ENCODE data around the gene ZCRB1. TPM values are rescaled to one million over a fixed set of nuclear protein-coding genes. Genes with fewer than 3 reads are reported as not detected.

Gene ZCRB1
- total and polyA plus RNA-seq, 2 experiments from 2014 or later: 18.1 to 256 TPM

- Mint-ChIP-seq H3K9me3 (no peaks in the 10 kb centered on the region), H3K4me1 (no peaks in the 10 kb centered on the region), H3K27me3 (ENCODE audit: insufficient read depth, low read depth, poor library complexity) (no peaks in the 10 kb centered on the region), H3K36me3 (ENCODE audit: low read depth) (no peaks in the 10 kb centered on the region), H3K4me3 (no peak overlapping the region), H3K27ac (no peak overlapping the region)
- no peak for ATAC-seq
- Histone ChIP-seq H3F3A (replicated peaks; ENCODE audit: low read depth) (no peaks in the 10 kb centered on the region), H3K27ac (ENCODE audit: low read depth) (no peak overlapping the region), H4K20me1 (replicated peaks; ENCODE audit: insufficient read depth) (no peaks in the 10 kb centered on the region), H3K4me3 (no peak overlapping the region), H3K4me2 (no peak overlapping the region), H3K27me3 (ENCODE audit: insufficient read depth) (no peaks in the 10 kb centered on the region), H3K36me3 (ENCODE audit: insufficient read depth) (no peaks in the 10 kb centered on the region), H3K79me2 (replicated peaks; ENCODE audit: insufficient read depth) (no peaks in the 10 kb centered on the region), H2AFZ (no peak overlapping the region), H3K9me2 (ENCODE audit: insufficient read depth) (no peaks in the 10 kb centered on the region), H3K4me1 (ENCODE audit: insufficient read depth) (no peaks in the 10 kb centered on the region)
- TF ChIP-seq, protein P1, sequence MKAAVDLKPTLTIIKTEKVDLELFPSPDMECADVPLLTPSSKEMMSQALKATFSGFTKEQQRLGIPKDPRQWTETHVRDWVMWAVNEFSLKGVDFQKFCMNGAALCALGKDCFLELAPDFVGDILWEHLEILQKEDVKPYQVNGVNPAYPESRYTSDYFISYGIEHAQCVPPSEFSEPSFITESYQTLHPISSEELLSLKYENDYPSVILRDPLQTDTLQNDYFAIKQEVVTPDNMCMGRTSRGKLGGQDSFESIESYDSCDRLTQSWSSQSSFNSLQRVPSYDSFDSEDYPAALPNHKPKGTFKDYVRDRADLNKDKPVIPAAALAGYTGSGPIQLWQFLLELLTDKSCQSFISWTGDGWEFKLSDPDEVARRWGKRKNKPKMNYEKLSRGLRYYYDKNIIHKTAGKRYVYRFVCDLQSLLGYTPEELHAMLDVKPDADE (IDR thresholded peaks at IDR 0.05): no peak
- TF ChIP-seq STAT1 (IDR thresholded peaks at IDR 0.05; ENCODE audit: unreplicated experiment) (no peak), ZNF114 (CRISPR knock-in tag; IDR thresholded peaks at IDR 0.05) (no peak), EZH2 (IDR thresholded peaks at IDR 0.05; ENCODE audit: low read depth, unreplicated experiment) (no peak), EZH2phosphoT487 (IDR thresholded peaks at IDR 0.05; ENCODE audit: unreplicated experiment) (no peak), JUNB (IDR thresholded peaks at IDR 0.05; ENCODE audit: unreplicated experiment) (no peak), CREB1 (CRISPR knock-in tag; IDR thresholded peaks at IDR 0.05; ENCODE audit: low read depth) (no peak), ZNF331 (CRISPR knock-in tag; IDR thresholded peaks at IDR 0.05; ENCODE audit: low read depth) (no peak), CTCF (conservative IDR thresholded peaks at IDR 0.05; ENCODE audit: low read depth in 2 of 2) (no peak), NANOG (IDR thresholded peaks at IDR 0.05; ENCODE audit: borderline replicate concordance) (no peak), POLR2AphosphoS5 (IDR thresholded peaks at IDR 0.05; ENCODE audit: low read depth) (no peak)
- TF ChIP-seq, protein P2, sequence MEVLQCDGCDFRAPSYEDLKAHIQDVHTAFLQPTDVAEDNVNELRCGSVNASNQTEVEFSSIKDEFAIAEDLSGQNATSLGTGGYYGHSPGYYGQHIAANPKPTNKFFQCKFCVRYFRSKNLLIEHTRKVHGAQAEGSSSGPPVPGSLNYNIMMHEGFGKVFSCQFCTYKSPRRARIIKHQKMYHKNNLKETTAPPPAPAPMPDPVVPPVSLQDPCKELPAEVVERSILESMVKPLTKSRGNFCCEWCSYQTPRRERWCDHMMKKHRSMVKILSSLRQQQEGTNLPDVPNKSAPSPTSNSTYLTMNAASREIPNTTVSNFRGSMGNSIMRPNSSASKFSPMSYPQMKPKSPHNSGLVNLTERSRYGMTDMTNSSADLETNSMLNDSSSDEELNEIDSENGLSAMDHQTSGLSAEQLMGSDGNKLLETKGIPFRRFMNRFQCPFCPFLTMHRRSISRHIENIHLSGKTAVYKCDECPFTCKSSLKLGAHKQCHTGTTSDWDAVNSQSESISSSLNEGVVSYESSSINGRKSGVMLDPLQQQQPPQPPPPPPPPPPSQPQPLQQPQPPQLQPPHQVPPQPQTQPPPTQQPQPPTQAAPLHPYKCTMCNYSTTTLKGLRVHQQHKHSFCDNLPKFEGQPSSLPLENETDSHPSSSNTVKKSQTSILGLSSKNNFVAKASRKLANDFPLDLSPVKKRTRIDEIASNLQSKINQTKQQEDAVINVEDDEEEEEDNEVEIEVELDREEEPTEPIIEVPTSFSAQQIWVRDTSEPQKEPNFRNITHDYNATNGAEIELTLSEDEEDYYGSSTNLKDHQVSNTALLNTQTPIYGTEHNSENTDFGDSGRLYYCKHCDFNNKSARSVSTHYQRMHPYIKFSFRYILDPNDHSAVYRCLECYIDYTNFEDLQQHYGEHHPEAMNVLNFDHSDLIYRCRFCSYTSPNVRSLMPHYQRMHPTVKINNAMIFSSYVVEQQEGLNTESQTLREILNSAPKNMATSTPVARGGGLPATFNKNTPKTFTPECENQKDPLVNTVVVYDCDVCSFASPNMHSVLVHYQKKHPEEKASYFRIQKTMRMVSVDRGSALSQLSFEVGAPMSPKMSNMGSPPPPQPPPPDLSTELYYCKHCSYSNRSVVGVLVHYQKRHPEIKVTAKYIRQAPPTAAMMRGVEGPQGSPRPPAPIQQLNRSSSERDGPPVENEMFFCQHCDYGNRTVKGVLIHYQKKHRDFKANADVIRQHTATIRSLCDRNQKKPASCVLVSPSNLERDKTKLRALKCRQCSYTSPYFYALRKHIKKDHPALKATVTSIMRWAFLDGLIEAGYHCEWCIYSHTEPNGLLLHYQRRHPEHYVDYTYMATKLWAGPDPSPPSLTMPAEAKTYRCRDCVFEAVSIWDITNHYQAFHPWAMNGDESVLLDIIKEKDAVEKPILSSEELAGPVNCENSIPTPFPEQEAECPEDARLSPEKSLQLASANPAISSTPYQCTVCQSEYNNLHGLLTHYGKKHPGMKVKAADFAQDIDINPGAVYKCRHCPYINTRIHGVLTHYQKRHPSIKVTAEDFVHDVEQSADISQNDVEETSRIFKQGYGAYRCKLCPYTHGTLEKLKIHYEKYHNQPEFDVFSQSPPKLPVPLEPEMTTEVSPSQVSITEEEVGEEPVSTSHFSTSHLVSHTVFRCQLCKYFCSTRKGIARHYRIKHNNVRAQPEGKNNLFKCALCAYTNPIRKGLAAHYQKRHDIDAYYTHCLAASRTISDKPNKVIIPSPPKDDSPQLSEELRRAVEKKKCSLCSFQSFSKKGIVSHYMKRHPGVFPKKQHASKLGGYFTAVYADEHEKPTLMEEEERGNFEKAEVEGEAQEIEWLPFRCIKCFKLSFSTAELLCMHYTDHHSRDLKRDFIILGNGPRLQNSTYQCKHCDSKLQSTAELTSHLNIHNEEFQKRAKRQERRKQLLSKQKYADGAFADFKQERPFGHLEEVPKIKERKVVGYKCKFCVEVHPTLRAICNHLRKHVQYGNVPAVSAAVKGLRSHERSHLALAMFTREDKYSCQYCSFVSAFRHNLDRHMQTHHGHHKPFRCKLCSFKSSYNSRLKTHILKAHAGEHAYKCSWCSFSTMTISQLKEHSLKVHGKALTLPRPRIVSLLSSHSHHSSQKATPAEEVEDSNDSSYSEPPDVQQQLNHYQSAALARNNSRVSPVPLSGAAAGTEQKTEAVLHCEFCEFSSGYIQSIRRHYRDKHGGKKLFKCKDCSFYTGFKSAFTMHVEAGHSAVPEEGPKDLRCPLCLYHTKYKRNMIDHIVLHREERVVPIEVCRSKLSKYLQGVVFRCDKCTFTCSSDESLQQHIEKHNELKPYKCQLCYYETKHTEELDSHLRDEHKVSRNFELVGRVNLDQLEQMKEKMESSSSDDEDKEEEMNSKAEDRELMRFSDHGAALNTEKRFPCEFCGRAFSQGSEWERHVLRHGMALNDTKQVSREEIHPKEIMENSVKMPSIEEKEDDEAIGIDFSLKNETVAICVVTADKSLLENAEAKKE (CRISPR knock-in tag; IDR thresholded peaks at IDR 0.05): no peak
- TF ChIP-seq, protein P3, sequence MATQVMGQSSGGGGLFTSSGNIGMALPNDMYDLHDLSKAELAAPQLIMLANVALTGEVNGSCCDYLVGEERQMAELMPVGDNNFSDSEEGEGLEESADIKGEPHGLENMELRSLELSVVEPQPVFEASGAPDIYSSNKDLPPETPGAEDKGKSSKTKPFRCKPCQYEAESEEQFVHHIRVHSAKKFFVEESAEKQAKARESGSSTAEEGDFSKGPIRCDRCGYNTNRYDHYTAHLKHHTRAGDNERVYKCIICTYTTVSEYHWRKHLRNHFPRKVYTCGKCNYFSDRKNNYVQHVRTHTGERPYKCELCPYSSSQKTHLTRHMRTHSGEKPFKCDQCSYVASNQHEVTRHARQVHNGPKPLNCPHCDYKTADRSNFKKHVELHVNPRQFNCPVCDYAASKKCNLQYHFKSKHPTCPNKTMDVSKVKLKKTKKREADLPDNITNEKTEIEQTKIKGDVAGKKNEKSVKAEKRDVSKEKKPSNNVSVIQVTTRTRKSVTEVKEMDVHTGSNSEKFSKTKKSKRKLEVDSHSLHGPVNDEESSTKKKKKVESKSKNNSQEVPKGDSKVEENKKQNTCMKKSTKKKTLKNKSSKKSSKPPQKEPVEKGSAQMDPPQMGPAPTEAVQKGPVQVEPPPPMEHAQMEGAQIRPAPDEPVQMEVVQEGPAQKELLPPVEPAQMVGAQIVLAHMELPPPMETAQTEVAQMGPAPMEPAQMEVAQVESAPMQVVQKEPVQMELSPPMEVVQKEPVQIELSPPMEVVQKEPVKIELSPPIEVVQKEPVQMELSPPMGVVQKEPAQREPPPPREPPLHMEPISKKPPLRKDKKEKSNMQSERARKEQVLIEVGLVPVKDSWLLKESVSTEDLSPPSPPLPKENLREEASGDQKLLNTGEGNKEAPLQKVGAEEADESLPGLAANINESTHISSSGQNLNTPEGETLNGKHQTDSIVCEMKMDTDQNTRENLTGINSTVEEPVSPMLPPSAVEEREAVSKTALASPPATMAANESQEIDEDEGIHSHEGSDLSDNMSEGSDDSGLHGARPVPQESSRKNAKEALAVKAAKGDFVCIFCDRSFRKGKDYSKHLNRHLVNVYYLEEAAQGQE (IDR thresholded peaks at IDR 0.05; ENCODE audit: unreplicated experiment): no peak
- DNase-seq (ENCODE audit: low spot score): no peak
Observed at GRCh38 chr12:42288544-42288943, 37.4 kb downstream of the ZCRB1 start.
